ENCODE measurements around the gene WFDC12.

DNA sequence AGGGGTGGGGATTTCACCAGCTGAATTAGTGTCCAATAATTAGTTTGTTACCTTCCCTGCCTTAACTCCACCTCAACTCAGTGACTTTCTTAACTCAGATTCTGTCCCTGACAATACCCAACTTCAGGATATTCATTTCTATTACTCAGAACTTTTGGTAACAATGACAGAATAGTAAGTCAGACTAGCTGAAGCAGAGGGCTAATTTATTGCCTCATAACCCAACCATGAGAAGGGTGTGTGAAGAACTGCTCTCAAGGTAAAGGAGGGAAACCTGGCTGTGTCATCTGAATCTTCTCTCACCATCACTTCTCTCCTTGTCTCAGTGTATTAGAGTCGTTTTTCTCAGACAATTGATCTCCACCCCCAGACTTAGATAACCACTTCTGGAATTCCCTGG lies 49.3 kb upstream of the WFDC12 start:
- TF ChIP-seq, protein P1, sequence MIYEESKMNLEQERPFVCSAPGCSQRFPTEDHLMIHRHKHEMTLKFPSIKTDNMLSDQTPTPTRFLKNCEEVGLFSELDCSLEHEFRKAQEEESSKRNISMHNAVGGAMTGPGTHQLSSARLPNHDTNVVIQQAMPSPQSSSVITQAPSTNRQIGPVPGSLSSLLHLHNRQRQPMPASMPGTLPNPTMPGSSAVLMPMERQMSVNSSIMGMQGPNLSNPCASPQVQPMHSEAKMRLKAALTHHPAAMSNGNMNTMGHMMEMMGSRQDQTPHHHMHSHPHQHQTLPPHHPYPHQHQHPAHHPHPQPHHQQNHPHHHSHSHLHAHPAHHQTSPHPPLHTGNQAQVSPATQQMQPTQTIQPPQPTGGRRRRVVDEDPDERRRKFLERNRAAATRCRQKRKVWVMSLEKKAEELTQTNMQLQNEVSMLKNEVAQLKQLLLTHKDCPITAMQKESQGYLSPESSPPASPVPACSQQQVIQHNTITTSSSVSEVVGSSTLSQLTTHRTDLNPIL (CRISPR knock-in tag; IDR thresholded peaks at IDR 0.05; ENCODE audit: low read depth), result no peak
- TF ChIP-seq TCF4 (CRISPR knock-in tag; IDR thresholded peaks at IDR 0.05; ENCODE audit: borderline replicate concordance) (no peak), GLIS3 (CRISPR knock-in tag; IDR thresholded peaks at IDR 0.05) (no peak), OSR1 (CRISPR knock-in tag; IDR thresholded peaks at IDR 0.05) (no peak), ZC3H10 (CRISPR knock-in tag; IDR thresholded peaks at IDR 0.05) (no peak), RARB (CRISPR knock-in tag; IDR thresholded peaks at IDR 0.05) (no peak), ZFP30 (CRISPR knock-in tag; IDR thresholded peaks at IDR 0.05) (no peak), ESRRG (CRISPR knock-in tag; IDR thresholded peaks at IDR 0.05) (no peak), TOX (CRISPR knock-in tag; IDR thresholded peaks at IDR 0.05; ENCODE audit: borderline replicate concordance) (no peak), ARNTL (CRISPR knock-in tag; IDR thresholded peaks at IDR 0.05; ENCODE audit: borderline replicate concordance, low read depth) (no peak), CSDC2 (CRISPR knock-in tag; IDR thresholded peaks at IDR 0.05) (no peak)
- TF ChIP-seq, protein P2, sequence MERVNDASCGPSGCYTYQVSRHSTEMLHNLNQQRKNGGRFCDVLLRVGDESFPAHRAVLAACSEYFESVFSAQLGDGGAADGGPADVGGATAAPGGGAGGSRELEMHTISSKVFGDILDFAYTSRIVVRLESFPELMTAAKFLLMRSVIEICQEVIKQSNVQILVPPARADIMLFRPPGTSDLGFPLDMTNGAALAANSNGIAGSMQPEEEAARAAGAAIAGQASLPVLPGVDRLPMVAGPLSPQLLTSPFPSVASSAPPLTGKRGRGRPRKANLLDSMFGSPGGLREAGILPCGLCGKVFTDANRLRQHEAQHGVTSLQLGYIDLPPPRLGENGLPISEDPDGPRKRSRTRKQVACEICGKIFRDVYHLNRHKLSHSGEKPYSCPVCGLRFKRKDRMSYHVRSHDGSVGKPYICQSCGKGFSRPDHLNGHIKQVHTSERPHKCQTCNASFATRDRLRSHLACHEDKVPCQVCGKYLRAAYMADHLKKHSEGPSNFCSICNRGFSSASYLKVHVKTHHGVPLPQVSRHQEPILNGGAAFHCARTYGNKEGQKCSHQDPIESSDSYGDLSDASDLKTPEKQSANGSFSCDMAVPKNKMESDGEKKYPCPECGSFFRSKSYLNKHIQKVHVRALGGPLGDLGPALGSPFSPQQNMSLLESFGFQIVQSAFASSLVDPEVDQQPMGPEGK (CRISPR knock-in tag; IDR thresholded peaks at IDR 0.05; ENCODE audit: borderline replicate concordance), result no peak

Data from SK-N-SH treated with all-trans-retinoic acid at 6 μM for 48 hours (cell line).